HFF-Myc (cell line): ENCODE data around the gene MBNL2.

Experiments used
- DNase-seq: peaks from one replicate; pipeline ENCODE4 v3.0.0-alpha.2; 2011; ENCODE audit warnings: low read depth; ENCODE audit errors: extremely low read depth
- H3K4me3 ChIP-seq: replicated peaks from 2 replicates; pipeline ENCODE4 v1.5.1; 2011; ENCODE audit warnings: low read depth, mild to moderate bottlenecking, control low read depth, low read length
- TF ChIP-seq, protein P1 (sequence below): IDR thresholded peaks from 2 replicates; pipeline ENCODE4 v1.5.1; 2012; ENCODE audit warnings: mild to moderate bottlenecking, low read depth, low read length, control low read depth; ENCODE audit errors: missing control alignments

Gene MBNL2

DNA sequence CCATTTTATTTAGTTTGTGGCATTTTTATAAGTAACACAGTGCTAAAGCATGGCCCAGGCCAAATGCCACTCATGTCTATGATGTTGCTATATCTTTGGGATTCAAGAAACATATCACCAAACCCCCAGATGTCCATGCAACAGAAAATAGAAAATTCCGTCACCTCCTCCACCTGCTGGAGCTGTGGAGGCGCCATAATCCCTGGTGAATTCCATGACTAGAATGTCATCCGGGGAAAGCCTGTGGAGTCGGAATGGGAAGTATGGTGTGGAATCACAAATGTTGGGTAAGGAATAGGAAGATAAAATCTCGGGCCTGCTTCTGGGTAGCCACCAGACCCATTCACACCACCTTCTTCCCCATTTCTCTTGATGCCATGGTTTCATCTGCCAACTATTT lies 160.1 kb downstream of the MBNL2 start:
- no peak for DNase-seq
- H3K4me3 ChIP-seq: no peak overlapping the region
- TF ChIP-seq, protein P1, sequence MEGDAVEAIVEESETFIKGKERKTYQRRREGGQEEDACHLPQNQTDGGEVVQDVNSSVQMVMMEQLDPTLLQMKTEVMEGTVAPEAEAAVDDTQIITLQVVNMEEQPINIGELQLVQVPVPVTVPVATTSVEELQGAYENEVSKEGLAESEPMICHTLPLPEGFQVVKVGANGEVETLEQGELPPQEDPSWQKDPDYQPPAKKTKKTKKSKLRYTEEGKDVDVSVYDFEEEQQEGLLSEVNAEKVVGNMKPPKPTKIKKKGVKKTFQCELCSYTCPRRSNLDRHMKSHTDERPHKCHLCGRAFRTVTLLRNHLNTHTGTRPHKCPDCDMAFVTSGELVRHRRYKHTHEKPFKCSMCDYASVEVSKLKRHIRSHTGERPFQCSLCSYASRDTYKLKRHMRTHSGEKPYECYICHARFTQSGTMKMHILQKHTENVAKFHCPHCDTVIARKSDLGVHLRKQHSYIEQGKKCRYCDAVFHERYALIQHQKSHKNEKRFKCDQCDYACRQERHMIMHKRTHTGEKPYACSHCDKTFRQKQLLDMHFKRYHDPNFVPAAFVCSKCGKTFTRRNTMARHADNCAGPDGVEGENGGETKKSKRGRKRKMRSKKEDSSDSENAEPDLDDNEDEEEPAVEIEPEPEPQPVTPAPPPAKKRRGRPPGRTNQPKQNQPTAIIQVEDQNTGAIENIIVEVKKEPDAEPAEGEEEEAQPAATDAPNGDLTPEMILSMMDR: no peak

DNA sequence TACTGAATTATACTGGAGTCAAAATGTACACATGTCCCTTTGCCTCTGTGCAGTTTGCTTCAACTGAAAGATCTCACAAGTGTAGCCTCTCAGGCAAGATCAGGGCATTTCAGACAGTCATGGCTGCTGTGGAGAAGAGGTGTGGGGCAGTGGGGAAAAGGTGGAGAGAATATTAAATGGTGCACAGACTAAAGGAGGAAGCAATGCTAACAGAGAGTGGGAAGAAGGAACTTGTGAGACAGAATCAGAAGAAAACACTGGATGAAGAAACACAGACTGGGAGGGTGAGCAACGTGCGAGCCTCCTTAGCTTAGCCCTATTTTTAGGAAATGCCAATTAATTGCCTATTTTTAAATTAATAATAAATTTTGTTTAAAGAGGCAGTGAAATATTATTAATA lies 162.2 kb downstream of the MBNL2 start:
- DNase-seq: no peak
- H3K4me3 ChIP-seq: no peak overlapping the region
- TF ChIP-seq, protein P1: no peak

DNA sequence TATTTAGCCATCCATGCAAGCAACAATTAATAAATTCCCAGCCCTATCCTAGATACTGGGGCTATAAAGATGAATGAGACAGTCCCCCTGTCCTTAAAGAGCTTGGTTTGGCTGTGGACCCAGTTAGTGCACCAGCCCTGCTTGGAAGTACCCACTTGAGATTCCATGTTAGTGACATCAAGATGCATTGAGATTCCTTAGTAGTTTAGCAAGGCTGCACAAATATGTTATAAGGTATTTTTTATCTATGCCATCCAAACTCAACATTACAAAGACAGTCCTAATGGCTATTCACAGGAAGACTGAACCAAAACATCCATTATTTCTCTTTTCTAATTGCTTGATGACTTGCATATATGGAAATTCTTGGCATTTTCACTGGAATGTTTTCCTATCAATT lies 163.0 kb downstream of the MBNL2 start:
- no peak for DNase-seq
- no peak overlapping the region for H3K4me3 ChIP-seq
- TF ChIP-seq, protein P1: no peak

DNA sequence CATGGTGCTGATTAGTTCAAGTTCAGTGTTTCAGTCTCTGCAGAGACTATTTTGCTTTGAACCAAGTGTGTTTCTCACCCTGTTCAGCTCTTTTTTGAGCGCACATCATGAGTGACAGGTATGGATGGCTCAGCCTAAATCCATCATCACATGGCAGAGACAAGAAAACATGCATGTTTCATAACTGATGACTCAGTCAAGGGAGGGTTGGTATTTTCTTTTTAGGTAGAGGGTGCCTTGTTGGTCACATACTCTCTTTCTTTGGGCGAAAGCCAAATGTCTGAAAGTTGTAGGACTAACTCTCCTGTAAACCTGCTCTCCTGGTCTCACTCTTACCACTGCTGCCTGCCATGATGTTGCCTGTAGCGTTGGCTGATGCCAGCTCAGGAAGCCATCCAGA lies 163.7 kb downstream of the MBNL2 start:
- TF ChIP-seq, protein P1: no peak
- no peak for DNase-seq
- no peak overlapping the region for H3K4me3 ChIP-seq

DNA sequence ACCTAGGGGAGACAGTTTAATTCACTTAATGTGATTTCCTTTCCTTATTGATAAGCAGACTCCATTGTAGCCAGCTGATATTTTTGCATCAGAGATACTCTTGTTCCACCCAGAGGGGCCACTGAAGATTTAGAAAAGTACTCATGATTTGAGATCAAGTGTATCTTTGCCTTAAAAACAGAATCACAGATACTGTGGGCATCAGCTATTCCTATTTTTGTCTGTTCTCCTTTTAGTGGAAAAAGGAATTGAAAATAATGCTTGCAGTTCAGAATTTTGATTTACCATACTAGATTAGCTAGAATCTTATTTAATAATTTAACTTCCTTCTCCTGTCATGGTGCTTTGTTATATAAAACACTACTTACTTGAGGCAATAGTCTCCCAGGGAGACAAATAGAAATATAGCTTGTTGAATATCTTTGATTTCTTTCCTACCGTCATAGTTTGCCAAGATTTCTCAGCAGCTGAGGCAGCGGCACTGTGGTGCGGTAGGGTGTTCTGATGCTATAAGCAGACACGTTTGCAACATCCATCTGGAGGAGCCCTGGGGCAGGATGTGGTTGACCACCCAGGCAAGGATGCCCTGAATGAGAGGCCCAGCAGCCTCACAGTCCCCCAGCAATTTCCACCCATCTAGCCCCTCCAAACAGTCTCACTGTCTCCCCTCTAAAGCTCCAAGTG lies 164.8 kb downstream of the MBNL2 start:
- TF ChIP-seq, protein P1: no peak
- DNase-seq: no peak
- H3K4me3 ChIP-seq: no peak overlapping the region

DNA sequence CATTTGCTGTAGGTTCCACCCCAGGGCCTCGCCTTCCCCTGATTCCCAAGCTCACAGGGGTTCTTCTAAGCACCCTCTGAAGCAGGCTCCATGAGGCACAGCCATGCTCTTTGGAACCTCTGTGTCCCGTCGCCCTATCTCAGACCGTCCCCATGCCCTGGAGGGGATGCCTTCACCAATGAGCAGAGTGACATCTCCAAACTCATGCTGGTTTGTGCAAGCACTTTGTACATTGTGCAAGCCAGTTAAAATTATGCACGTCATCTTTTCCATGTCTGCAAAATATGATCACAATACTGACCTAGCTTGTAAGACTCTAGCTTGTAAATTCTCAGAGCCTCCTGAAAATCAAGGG lies 165.3 kb downstream of the MBNL2 start:
- DNase-seq: no peak
- TF ChIP-seq, protein P1: no peak
- no peak overlapping the region for H3K4me3 ChIP-seq

DNA sequence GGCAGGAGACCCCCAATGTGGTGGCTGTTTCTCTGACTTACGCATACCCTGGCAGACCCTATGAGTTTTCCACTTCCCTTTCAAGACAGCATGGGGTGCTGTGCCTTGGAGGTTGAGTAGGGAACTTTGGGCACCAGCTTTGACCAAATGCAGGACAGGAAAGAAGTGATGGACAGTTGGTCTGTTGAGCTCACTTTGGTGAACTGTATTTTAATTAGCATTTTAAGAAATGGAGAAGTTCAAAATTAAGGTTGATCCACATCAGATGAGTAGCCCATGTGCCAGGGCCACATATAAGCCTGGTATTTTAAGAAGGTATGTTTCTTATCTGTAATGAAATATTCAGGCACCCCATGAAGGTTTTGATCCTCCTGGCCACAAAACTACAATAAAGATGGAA lies 165.8 kb downstream of the MBNL2 start:
- TF ChIP-seq, protein P1: no peak
- H3K4me3 ChIP-seq: no peak overlapping the region
- DNase-seq: no peak
